Measurements from ENCODE around the gene KNDC1.
"Not testable (repeated sequence)": the region's sequence is repeated elsewhere in the genome, so short reads cannot be mapped to it uniquely, and the experiment has no call there.

KNDC1 gene

GRCh38 chr10:133163889-133164815 lies 4.1 kb downstream of the KNDC1 start:
- no peak for DNase-seq

GRCh38 chr10:133164816-133165555 lies 5.0 kb downstream of the KNDC1 start:
- DNase-seq: no peak

- no peak for DNase-seq
Observed at GRCh38 chr10:133165556-133166503, 5.8 kb downstream of the KNDC1 start.

- no peak for DNase-seq
Observed at GRCh38 chr10:133166504-133166827, 6.4 kb downstream of the KNDC1 start.

- DNase-seq: no peak
Observed at GRCh38 chr10:133166828-133167692, 7.0 kb downstream of the KNDC1 start.

DNA sequence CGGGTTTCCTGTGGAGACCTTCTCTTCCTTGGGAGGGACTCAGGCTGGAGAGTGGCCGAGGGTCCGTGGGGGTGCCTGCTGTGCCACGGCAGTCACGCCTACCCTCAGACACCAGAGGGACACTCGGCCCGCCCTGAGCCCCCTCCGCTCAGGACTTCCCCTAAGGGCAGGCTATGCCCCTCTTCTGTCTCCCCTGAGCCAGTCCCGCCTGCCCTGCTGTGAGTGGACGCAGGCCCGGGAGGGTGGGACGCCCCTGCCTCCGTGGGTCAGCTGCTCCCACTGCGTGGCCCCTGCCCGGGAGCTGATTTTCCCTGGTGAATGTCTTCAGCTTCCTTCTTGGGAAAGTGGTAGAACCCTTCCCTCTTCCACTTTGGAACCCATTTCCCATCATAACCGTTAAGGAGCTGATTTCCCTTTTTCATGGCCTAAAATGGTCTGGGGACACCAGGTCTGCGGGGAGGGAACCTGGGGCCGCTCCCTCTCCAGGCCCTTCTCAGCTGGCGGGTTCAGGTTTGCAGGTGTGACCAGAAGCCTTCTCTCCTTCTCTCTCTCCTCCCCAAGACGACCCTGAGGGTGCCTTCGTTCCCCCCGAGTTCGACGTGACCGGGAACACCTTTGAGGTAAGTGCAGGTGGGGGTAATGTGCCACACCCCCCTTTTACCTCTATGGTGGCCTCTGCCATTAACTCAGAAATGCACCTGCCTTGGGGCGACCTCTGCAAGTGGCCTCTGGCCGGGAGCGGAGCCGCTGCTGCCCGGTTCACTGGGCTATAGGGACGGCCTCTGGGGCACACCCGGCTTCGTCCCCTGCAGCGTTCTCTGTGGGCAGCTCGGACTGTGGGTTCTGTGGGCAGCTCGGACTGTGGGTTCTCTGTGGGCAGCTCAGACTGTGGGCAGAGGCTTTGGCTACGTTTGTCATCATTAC lies 7.9 kb downstream of the KNDC1 start:
- no peak for DNase-seq

DNA sequence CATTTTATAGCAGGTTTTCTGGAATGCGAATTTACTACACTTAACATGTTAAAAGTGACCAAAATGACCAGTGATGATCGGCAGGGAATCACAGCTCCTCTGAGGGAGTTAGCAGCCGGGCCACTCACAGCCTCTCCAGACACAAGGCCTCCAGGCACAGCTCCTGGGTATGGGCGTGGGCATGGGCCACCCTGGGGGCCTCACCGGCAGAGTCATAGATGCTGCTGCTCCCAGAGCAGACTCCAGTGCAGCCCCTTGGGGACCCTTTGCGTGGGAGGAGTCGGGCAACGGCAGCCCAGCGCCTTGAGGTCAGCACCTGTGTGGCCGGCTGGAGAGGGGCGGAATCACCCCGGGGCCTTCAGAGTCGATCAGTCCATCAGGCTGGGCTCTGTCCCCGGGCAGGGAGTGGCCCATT lies 8.6 kb downstream of the KNDC1 start:
- DNase-seq: no peak

DNA sequence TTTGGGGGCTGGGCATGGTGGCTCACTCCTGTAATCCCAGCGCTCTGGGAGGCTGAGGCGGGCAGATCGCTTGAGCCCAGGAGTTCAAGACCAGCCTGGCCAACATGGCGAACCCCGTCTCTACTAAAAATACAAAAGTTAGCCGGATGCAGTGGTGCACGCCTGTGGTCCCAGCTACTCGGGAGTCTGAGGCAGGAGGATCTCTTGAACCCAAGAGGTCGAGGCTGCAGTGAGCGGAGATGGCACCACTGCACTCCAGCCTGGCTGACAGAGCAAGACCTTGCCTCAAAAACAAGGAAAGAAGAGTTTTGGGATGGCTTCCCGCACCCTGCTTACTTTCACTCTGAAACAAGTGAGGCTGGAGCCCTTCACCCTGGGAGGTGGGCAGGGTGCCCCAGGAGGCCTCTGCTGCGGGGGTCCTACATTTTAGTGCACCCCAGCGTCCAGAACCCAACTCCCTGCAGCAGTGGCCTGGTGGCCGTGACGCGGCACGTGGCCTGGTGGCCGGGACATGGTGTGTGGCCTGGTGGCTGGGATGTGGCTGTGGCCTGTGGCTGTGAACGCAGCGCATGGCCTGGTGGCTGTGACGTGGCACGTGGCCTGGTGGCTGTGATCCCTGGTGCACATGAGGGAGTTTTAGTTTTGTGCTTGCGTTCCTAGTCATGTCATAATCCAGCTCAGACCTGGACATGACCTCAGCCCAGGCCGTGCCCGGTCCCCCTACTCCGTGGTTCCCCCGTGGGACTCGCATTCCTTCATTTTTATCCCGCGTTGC lies 9.3 kb downstream of the KNDC1 start:
- no peak for DNase-seq

- no peak for DNase-seq
Observed at GRCh38 chr10:133170092-133170491, 10.1 kb downstream of the KNDC1 start.

GRCh38 chr10:133173860-133174640 lies 14.0 kb downstream of the KNDC1 start:
- no peak for DNase-seq

GRCh38 chr10:133174689-133175263 lies 14.8 kb downstream of the KNDC1 start:
- DNase-seq: no peak

DNA sequence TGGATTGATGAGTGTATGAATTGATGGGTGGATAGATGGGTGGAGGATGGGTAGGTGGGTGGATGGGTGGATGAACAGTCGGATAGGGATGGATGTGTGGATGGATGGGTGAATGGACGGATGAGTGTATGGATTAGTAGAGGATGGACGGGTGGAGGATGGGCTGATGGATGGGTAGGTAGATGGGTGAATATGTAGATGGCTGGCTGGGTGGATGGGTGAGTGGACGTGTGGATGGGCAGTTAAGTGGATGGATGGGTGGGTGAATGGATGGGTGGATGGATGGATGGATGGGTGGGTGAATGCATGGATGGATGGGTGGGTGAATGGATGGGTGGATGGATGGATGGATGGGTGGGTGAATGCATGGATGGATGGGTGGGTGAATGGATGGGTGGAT lies 15.6 kb downstream of the KNDC1 start:
- not testable (repeated sequence) for DNase-seq

DNA sequence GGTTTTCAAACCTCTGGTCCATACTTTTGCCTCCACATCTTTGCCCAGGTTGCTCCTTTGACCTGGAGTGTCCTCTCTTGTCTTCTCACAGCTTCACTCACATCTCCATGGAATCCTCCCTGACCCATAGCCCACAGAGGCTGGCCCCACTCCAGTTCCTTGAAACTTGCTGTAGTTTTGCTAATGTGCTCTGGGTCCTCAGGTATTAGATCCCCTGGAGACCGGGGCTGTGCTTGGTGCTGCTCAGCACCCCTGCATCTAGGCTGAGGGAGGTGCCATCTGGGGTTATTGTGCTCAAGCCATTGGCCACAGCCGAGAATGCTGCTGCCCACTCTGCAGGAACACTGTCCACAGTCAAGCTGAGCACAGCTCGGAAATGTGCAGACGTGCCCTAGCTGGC lies 16.5 kb downstream of the KNDC1 start:
- no peak for DNase-seq

DNA sequence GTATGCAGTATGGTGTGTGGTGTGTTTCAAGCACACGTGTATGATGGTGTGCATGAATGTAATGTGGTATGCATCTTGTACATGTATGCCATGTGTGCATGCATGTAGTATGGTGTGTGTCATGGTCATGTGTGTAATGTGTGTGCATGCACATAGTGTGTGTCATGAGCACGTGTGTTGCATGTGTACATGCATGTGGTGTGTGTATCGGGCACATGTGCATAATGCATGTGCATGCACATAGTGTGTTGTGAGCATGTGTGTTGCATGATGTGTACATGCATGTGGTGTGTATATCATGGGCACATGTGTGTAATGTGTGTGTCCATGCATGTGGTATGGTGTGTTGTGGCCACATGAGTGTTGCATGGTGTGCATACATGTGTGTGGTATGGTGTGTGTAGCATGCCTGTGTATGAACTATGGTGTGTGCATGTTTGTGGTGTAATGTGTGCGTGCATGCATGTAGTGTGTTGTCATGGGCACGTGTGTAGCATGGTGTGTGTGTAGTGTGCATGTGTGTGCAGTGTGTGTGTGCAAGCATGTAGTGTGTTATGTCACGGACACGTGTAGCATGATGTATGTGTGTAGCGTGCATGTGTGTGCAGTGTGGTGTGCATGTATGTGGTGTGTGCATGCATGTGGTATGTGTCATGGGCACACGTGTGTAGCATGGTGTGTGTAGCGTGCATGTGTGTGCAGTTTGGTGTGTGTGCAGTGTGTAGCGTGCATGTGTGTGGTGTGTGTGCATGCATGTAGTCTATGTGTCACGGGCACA lies 17.6 kb downstream of the KNDC1 start:
- DNase-seq: no peak

- no peak for DNase-seq
Observed at GRCh38 chr10:133178357-133179127, 18.5 kb downstream of the KNDC1 start.

GRCh38 chr10:133179128-133179520 lies 19.1 kb downstream of the KNDC1 start:
- no peak for DNase-seq

GRCh38 chr10:133179651-133180050 lies 19.6 kb downstream of the KNDC1 start:
- no peak for DNase-seq

Measured in NCI-H1105 (cell line).